Stimulated activated CD8-positive, alpha-beta memory T cell treated with anti-CD3 and anti-CD28 coated beads, Interleukin-4, amount 100 ng/mL, for 48 hours (primary cell): Measurements from ENCODE around the gene APOL6.

Experiments used
- DNase-seq: peaks from one replicate; pipeline ENCODE4 v3.0.0-alpha.2; 2020

Gene APOL6, protein sequence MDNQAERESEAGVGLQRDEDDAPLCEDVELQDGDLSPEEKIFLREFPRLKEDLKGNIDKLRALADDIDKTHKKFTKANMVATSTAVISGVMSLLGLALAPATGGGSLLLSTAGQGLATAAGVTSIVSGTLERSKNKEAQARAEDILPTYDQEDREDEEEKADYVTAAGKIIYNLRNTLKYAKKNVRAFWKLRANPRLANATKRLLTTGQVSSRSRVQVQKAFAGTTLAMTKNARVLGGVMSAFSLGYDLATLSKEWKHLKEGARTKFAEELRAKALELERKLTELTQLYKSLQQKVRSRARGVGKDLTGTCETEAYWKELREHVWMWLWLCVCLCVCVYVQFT

DNA sequence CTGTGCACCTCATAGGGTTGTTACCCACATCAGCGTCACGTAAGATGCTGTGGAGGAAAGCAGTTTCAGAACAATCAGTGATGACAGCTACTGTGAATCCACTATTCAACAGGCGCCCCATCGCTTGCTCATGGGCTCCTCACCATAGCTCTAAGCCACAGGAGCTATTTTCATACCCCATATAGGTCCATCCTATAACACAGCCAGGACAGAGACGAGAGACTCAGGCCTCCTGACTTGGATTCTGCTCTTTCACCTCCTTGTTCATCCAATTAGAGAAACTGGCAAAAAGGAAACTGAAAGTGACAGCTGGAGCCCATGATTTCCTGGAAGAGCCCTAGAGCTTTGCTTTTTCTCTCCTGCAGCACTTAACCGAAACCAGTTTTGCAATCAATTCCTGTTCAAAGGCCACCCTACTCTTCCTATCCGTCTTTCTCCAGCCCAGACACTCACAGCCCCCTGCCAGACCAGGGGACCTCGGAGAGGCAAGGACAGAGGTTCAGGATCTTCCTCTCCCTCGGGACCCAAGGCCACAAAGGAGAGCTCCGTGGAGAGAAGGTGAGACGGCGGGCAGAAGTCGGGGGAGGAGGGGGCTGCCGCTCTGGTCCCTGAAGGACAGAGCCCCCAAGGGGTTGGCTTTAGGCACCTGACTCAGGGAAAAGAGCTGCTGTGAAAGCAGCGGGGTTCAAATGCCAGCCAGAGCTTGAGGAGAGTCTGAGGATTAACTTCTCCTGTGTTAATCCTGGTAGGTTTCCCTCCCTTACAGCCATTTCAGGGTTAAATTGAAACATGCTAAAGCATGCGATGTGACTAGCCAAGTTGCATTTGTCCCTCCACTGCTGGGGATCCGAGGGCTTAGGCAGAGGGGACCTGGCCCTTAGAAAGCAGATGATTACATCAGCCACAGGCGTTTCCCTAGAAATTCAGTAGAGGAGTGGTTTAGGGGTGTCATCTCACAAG is at the start of gene APOL6:
TSS of gene APOL6 (plus strand) at position 381 of the 960 bp plus-strand sequence. CDS start 7,980 bp downstream, outside the sequence.
- DNase-seq: peak; percentile 74

DNA sequence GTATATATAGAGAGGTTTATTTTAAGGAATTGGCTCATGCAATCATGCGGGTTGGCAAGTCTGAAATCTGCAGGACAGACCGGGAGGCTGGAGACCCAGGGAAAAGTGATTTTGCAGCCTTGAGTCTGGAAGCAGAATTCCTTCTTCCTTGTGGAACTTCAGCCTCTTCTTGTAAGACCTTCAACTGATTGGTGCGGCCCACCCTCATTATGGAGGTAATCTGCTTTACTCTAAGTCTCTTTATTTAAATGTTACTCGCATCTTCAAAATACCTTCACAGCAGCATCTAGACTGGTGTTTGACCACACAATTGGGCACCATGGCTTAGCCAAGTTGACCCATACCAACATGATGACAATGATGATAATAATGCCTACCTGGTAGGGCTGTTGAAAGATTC is 48.9 kb upstream of the APOL6 start:
- DNase-seq: no peak

DNA sequence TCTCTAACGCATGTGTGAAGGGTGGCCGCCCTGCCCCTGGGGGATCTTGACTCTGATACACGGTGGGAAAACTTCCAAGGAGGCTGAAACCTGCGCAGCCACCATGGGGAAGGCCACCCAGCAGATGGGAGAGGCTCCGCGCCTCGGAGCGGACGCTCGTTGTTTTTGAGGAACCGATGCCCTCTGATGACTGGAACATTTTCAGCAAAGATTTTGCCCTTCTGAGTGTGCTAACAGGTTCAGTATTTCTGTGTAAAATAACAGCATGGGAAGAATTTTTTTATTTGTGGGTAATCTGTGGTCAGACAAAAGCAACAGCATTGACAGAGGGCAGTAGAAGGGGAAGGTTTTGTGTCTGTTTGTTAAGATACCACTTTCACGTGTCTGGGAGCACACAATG is 47.8 kb upstream of the APOL6 start:
- no peak for DNase-seq

DNA sequence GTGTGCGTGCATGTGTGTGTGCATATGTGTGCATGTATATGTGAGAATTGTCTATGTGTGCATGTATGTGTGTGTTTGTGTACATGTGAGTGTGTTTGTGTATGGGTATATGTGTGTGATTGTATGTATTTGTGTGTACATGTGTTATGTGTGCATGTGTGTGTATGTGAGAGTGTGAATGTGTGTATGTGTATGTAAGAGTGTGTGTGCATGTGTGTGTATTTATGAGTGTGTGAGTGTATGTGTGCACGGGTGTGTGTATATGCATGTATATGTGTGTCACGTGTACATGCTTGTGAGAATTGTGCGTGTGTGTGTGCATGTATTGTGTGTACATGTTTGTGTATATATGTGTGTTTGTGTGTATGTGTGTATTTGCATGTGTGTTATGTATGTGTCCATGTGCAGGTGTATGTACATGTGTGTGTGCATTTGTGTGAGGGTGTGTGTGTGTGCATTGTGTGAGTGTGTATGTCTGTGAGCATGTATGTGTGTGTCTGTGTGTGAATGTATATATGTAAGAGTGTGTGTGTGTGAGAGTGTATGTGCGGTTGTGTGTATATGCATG is 47.1 kb upstream of the APOL6 start:
- DNase-seq: no peak

DNA sequence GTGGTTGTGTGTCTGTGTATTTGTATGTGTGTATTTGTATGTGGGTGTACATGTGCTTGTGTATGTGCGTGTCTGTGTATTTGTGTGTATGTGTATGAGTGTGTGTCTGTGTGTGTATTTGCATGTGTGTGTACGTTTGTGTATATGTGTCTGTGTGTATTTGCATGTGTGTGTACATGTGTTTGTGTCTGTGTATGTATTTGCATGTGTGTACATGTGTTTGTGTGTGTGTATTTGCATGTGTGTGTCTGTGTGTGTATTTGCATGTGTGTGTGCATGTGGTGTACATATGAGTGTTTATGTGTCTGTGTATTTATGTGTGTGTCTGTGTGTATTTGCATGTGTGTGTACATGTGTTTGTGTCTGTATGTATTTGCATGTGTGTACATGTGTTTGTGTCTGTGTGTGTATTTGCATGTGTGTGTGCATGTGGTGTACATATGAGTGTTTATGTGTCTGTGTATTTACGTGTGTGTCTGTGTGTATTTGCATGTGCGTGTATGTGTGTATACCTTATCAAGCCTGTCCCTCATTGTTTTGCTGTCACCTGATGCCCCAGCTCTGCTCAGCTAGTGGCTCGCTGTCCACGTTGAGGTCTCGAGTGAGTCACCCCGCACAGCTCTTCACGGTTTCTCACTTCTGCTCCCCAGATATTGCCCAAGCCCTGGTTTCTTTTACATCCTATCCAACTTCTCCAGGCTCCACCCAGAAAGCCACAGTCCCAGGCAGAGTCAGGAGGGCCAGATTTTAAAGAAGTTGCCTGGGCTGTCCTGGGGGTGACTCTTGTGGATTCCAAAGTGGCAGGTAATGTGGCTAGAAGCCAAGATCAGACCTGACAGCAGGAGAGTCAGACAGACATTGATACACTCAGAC is 46.3 kb upstream of the APOL6 start:
- DNase-seq: no peak

DNA sequence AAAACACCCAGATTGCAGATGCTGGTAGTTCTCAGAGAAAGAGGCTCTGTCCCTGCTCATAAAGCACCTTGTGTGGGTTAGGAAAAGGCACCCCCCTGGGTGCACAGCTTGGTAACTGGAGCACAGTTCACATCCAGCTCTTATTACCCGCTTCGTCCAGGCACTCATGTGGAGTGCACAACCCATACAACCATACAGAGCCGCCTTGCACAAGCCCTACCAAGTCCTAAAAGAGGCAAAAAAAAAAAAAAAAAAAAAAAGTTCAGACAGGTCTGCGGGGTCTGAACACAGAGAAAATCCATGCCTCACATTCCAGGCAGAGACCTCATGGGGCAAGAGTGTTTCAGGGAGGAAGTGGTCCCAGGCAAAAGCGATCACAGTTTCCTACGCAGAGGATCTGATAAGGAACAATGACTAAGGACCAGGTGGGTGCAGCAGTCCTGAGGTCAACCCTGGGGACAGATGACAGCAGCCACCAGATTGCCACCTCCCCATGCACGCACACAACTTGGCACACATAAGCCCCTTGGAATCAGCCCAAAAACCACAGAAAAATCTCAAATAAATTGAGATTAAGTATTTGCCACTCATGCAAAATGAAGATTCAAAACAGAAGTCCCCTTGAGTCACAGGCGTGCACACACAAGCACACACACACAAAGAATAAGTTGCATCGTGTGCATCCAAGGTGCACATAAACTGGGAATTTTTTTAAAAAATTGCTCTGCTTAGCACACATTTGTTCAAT is 43.5 kb upstream of the APOL6 start:
- peak; percentile 52 for DNase-seq

DNA sequence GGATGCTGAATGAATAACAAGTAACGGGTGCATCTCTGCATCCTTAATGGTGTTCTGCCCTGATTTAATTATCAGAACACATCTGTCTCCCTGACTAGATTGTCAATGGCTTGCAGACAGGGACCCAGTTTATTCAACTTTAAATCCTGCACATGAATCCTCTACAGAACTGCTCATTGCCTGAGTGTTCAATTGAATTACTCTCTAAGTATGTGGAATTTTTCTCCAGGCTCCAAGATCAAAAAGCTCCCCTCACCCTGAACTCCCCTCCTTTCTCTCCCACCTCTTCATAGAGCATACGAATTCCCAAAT is 42.9 kb upstream of the APOL6 start:
- no peak for DNase-seq

DNA sequence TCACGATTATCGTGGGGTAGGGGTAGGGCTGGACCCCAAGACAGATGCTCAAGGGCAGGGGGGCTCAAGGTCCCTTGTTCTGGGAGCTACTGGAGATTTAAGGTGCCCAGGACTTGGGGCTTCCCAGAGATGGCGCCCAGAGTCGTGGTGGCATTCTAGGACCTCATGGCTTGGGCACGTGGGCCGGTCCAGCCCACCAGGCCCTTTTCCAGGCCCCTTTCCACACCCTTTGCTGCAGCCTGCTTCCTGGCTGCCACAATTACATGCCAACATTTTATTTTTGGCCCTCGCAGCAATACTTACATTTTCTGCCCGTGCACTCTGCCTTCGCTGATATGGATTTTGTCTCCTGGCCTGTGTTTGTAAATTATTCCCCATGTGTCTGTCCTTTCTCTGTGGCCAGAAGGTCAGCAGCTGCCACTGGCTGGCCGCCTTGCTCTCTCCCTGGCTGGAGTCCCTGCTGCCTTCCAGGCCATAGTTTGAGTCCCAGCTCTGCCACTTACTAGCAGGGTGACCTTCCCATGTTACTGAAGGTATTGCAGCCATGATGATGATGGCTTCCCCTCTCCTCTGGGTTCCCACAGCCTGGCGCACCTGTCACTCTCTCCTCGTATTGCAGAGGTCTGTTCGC is 42.3 kb upstream of the APOL6 start:
- DNase-seq: no peak

DNA sequence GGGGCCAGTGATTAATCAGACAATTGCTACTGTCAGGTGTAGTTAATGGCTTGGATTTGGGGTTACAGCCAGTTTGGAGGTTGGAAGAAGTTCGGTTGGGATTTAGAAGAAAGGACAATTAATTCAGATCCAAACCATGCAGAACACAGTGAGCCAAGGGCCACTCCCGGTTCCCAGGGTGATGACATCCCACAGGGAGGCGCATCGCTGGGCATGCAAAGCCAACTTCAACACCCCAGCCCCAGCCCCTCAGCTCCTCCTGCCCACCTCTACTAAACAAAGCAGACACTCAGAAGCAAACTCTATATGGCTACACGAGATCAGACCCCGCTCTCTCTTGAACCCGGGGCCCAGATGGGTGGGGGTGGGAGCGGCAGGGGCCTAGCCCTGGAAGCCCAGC is 41.3 kb upstream of the APOL6 start:
- no peak for DNase-seq

DNA sequence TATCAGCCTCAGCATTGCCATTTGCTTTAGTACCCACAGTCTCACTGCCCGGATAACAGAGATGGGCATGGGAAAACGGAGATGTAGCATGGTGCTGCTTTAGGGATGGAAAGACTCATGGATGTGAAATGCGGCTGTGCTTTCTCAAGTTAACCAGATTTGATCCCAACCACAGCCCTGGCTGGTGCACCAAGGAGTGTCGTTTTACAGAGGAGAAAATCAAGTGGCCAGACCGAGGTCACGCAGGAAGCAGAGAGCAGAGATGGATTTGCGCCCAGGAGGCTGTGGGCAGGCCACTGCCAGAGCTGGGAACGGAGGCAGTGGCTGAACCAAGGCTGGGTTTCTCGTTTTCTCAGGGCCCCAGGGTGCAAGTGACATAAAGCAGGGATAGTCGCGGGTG is 40.2 kb upstream of the APOL6 start:
- DNase-seq: no peak

DNA sequence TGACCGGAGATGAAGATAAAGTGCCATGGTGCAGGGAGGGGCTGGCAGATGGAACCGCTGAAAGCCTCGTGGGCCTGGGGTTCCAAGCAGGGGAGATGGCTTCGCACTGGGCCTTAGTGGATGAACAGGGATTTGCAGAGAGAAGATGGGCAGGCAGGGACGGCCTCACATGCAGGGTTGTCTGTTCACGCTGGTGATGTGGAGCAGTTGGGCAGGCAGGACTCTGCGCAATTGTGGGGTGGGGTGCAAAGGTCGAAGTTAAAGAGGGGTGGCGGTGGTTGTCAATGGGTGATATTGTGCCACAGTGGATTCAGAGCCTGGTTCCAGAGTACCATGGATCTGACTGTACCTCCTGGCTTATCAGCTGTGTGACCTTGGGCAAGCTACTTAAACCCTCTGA is 39.0 kb upstream of the APOL6 start:
- DNase-seq: no peak

DNA sequence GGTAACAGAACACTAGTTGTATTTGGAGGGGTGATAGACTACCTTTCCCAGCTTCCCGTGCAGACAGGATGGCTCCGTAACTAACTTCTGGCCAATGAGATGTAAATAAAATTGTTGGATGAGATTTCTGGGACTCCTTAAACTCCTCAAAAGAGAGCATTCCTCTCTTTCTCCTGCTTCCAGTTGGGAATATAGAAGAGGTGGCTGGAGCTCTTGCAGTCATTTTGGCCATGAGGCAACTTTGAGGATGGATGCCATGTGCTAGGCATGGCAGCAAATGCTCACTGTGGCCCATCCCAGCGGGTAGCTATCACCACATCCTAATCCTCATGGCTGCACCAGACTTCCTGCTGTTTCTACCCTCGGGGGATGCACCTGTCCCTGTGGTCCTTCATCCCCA is 38.5 kb upstream of the APOL6 start:
- no peak for DNase-seq

DNA sequence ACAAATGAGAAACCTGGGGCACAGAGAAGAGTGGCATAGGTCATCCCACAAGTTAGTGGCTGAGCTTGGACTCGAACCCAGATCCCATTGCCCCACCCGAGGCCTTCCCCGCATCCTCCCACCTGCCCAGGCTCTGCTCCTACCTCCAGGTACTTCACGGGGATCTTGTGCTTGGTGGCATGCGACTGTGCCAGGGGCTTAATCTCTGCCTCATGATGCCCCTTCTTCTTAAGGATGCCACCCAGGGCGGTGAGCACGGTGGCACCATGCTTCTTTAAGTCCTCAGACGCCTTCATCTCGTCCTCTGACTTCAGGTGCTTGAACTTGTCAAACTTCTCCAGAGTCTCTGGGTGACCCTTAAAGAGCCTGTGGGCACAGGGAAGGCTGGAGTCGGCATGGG is 37.5 kb upstream of the APOL6 start:
- no peak for DNase-seq

DNA sequence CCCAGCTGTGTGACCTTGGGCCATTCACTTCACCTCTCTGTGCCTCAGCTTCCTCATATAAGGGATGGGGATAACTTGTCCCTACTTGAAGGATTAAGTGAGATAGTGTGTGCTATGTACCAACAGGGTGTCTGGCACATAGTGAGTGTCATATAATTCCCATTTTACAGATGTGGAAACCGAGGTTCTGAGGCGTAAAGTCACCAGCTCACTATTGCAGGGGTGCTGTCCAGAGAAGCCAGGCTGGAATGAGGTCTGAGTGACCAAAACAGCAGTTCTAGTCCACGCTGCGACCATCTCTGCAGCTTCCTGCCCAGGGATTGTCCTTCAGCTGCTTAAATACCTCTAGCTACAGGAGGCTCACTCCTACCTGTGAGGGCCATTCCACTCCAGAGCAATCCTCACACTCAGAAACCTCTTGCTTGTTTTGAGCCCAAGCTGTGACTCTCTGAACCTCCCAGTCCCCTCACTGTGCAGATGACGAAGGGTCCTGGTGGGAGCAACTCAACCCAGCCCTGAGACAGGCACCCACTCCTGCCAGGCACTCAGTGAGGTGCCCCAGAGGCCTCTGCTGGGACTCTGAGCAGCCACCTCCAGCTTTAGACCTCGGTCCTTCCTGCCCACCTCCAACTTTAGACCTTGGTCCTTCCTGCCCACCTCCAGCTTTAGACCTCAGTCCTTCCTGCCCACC is 36.9 kb upstream of the APOL6 start:
- no peak for DNase-seq

DNA sequence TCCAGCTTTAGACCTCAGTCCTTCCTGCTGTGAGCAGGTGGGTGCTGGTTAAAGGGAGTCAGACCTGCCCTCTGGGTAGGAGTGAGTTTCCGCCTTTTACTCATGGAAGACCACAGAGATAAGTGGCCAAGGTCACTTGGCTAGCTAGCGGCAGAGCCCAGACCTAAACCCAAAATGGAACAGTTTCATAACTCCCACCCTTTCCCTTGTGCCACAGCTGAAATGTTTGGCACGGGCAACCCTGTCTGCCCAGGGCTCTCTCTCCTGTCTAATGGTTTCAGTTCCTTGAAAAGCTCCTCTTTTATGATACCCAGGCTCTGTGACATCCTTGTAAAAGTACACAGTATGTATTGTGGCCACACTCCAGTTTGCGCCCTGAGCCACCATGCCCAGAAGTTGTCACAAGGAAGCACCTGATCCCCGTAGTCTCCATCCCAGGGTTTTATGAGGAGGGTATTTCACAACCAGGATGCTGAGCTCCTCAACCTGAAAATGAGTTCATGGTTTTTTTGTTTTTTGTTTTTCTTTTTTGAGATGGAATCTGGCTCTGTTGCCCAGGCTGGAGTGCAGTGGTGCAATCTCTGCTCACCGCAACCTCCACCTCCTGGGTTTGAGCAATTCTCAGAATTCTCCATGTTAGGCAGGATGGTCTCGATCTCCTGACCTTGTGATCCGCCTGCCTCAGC is 36.2 kb upstream of the APOL6 start:
- DNase-seq: no peak

DNA sequence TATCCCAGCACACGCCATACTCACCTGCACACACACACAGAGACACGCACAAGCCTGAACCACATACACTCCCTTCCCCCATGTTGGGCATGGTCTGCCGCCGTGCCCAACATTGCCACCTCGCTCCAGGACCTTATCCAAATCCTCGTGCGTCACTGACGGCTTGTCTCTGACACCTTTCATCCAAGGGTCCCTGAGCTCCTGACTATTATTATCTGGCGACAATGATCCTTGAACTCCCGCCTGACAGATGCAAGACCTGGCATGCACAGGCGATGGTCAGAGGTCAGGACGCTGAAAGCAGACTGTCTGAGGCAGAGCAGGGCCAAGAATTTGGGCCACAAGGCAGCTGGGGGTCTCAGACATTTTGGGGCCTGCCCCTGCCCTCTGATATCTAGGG is 35.3 kb upstream of the APOL6 start:
- no peak for DNase-seq

DNA sequence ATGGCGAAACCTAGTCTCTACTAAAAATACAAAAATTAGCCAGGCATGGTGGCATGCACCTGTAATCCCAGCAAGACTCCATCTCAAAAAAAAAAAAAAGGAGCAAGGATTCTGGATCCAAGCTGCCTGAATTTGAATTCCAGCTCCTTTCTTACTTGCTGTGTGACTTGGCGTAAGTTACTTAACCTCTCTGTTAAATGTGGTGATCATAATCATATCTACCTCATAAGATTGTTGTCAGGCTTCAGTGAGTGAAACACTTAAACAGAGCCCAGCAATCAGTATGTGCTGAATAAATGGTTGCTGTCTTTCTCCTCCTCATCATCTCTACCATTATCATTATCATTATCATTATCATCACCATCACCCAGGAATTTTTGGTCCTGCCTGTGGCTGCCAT is 33.8 kb upstream of the APOL6 start:
- DNase-seq: no peak

DNA sequence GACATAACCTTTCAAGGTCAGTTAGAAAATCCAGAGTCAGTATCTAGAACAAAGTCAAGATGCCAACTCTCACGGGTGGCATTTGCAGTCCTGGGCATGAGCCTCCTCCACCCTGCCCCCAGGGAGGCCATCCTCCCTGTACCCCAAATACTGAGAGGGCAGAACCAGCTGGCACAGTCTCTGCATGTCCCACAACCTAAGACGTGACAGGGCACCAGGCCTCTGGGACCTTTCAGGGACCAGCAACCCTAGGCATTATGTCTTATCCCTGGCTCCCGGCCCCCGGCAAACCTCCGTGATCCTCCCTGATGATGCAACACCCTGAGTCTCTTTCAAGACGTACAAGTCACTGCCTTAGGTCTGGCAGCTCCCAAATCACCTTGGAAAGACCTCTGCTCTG is 33.1 kb upstream of the APOL6 start:
- no peak for DNase-seq

DNA sequence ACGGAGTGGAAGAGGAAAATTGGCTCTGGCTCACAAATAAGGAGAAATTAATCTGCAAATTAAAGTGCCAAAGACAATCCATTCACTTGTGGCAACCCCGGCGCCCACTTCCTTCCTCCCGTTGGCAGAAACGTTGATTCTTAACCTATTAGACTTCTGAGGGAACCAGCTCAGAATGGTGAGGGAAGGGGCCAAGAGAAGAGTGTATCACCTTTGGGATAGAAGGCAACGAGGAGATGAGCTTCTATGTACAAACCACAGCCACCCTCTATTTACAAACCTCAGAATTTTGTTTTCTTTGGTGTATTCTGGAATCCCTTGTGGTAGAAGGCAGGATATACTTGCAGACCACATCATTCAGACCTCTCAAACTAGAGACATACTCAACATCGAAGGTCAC is 32.2 kb upstream of the APOL6 start:
- no peak for DNase-seq

DNA sequence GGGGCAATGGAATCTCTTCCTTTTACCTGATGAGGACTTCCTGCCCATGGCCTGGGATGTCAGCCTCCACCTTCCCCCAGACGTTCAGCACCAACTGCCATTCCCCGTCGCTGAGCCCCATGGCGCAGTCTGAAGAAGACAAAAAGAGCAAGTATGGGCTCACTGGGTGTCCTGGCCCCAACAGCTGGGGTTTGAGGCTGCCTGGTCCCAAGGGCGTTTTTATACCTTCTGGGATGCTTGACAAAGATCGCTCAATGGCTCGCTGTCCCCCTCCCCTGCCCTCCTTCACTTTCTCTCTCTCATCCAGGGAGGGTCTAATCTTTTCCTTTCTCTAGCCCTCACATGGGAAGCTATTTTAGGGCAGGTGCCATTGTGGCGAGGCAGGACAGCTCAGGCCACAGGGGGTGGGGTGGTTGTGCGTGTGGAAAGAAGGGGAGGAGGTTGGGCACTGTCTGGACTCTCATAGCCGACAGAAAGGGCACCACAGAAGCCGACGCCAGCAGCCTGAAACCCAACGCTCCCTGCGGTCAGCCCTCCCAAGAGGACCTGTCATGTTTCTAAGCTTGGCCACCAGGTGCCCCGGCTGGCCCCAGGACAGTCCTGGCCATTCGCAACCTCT is 31.0 kb upstream of the APOL6 start, which contains the start of gene MB:
TSS of gene MB (minus strand) at position 193 of the 619 bp plus-strand sequence. CDS start at position 121, 72 bp downstream.
- no peak for DNase-seq
